ENCODE measurements around the gene SORCS2. TPM values are rescaled to one million over a fixed set of nuclear protein-coding genes. Genes with fewer than 3 reads are reported as not detected.

Gene SORCS2
- total RNA-seq, 1 experiment from 2014 or later = 0.15 TPM

DNA sequence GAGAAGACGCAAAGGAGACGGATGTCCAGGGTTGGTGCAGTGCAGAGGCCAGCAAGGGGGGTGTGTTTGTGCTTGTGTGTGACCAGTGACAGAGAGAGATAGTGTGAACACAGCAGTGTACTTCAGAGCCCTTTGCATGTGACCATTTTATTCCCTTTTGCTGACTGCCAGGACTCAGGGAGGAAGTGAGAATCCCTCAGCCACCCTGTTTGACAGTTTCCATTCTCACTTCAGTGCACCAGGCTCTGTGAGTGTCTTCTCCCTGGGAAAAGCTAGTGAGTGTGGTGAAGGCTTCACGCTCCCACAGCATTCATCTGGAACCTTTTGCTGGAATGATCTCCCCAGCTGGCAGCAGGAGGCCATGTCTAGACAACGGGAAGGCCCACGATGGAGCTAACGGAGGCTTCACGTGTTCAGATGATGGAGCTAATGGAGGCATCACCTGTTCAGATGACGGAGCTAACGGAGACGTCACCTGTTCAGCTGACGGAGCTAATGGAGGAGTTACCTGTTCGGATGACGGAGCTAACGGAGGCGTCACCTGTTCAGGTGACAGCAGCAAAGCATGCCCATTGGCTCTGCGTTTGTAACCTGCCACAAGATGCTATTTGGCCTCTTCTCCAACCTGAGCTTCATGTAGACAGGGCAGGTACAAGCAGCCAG, 551.9 kb downstream of the SORCS2 start:
- ATAC-seq (no peak), DNase-seq (ENCODE audit: low read depth, low spot score) (no peak)
- Histone ChIP-seq H3K4me3 (ENCODE audit: low read depth in 2 of 2, low read length in 2 of 2) (no peak overlapping the region), H3K27ac (ENCODE audit: low read length) (no peak overlapping the region), H3K27me3 (ENCODE audit: control insufficient read depth, insufficient read depth, low read length) (no peaks in the 10 kb centered on the region), H3K4me1 (ENCODE audit: control insufficient read depth, insufficient read depth, low read length) (no peaks in the 10 kb centered on the region), H3K9me3 (ENCODE audit: control insufficient read depth, insufficient read depth, low read depth, low read length) (no peaks in the 10 kb centered on the region), H3K36me3 (ENCODE audit: control insufficient read depth, insufficient read depth, low read length) (no peaks in the 10 kb centered on the region)
- BruUV-seq (replicated peaks) = no TSS peak
- TF ChIP-seq, protein P1, sequence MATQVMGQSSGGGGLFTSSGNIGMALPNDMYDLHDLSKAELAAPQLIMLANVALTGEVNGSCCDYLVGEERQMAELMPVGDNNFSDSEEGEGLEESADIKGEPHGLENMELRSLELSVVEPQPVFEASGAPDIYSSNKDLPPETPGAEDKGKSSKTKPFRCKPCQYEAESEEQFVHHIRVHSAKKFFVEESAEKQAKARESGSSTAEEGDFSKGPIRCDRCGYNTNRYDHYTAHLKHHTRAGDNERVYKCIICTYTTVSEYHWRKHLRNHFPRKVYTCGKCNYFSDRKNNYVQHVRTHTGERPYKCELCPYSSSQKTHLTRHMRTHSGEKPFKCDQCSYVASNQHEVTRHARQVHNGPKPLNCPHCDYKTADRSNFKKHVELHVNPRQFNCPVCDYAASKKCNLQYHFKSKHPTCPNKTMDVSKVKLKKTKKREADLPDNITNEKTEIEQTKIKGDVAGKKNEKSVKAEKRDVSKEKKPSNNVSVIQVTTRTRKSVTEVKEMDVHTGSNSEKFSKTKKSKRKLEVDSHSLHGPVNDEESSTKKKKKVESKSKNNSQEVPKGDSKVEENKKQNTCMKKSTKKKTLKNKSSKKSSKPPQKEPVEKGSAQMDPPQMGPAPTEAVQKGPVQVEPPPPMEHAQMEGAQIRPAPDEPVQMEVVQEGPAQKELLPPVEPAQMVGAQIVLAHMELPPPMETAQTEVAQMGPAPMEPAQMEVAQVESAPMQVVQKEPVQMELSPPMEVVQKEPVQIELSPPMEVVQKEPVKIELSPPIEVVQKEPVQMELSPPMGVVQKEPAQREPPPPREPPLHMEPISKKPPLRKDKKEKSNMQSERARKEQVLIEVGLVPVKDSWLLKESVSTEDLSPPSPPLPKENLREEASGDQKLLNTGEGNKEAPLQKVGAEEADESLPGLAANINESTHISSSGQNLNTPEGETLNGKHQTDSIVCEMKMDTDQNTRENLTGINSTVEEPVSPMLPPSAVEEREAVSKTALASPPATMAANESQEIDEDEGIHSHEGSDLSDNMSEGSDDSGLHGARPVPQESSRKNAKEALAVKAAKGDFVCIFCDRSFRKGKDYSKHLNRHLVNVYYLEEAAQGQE (IDR thresholded peaks at IDR 0.05; ENCODE audit: insufficient read depth in 1 of 2, low read depth in 2 of 2, low read length in 1 of 2) = no peak
- TF ChIP-seq TCF7L2 (IDR thresholded peaks at IDR 0.05; ENCODE audit: low read depth, low read length) (no peak), POLR2AphosphoS5 (IDR thresholded peaks at IDR 0.05; ENCODE audit: low read depth, low read length) (no peak), SIN3A (IDR thresholded peaks at IDR 0.05; ENCODE audit: borderline replicate concordance, insufficient read depth, low read depth, low read length) (no peak)
- TF ChIP-seq, protein P2, sequence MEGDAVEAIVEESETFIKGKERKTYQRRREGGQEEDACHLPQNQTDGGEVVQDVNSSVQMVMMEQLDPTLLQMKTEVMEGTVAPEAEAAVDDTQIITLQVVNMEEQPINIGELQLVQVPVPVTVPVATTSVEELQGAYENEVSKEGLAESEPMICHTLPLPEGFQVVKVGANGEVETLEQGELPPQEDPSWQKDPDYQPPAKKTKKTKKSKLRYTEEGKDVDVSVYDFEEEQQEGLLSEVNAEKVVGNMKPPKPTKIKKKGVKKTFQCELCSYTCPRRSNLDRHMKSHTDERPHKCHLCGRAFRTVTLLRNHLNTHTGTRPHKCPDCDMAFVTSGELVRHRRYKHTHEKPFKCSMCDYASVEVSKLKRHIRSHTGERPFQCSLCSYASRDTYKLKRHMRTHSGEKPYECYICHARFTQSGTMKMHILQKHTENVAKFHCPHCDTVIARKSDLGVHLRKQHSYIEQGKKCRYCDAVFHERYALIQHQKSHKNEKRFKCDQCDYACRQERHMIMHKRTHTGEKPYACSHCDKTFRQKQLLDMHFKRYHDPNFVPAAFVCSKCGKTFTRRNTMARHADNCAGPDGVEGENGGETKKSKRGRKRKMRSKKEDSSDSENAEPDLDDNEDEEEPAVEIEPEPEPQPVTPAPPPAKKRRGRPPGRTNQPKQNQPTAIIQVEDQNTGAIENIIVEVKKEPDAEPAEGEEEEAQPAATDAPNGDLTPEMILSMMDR (IDR thresholded peaks at IDR 0.05) = no peak
- in situ Hi-C loops (cut with HindIII; ENCODE audit: low pct_unique_long_range_greater_than_20kb, low sequenced_read_pairs) = no loop called here
- ChIA-PET POLR2A (no interaction called here), CTCF (no interaction called here)
- intact Hi-C loops (cut with micrococcal nuclease; ENCODE audit: unreplicated experiment) = no loop called here

DNA sequence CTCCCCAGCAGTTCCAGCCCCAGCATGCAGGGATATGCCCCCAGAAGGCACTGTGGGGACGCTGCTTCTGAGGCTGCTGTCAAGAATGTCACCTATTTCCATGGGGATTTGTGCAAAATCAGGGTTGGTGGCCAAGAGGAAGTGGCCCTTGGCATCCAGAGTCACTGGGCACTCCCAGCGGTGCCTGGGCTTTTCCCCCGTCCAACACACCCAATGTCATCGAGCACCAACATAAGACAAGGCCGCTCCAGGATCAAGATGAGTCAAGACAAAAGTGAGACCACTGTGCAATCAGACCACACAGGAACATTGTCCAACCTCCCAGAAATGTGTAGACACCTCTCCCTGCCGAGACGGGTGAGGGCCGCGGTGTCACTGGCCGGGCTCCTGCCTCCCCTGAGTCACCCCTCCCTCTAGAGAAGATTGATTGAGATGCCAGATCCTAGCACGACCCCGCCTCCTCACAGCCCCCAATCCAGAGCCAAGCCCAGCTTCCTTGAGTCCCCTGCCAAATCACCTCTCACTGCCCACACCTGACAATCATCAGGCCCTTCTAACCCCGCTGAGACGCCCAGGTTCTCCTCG, 553.1 kb downstream of the SORCS2 start:
- no peak overlapping the region for H3K27ac ChIP-seq (ENCODE audit: low read length)
- H3K27me3 ChIP-seq (ENCODE audit: control insufficient read depth, insufficient read depth, low read length) = no peaks in the 10 kb centered on the region
- CTCF ChIA-PET = no interaction called here
- no peaks in the 10 kb centered on the region for H3K9me3 ChIP-seq (ENCODE audit: control insufficient read depth, insufficient read depth, low read depth, low read length)
- no peak for DNase-seq (ENCODE audit: low read depth, low spot score)
- POLR2A ChIA-PET = no interaction called here
- no peak for TF ChIP-seq TCF7L2 (IDR thresholded peaks at IDR 0.05; ENCODE audit: low read depth, low read length)
- TF ChIP-seq, protein P1 (IDR thresholded peaks at IDR 0.05; ENCODE audit: insufficient read depth in 1 of 2, low read depth in 2 of 2, low read length in 1 of 2) = no peak
- TF ChIP-seq, protein P2 (IDR thresholded peaks at IDR 0.05) = no peak
- TF ChIP-seq POLR2AphosphoS5 (IDR thresholded peaks at IDR 0.05; ENCODE audit: low read depth, low read length) = no peak
- TF ChIP-seq SIN3A (IDR thresholded peaks at IDR 0.05; ENCODE audit: borderline replicate concordance, insufficient read depth, low read depth, low read length) = no peak
- peaks cover 5% of the 10 kb centered on the region for H3K4me1 ChIP-seq (ENCODE audit: control insufficient read depth, insufficient read depth, low read length)
- H3K36me3 ChIP-seq (ENCODE audit: control insufficient read depth, insufficient read depth, low read length) = no peaks in the 10 kb centered on the region
- intact Hi-C loops (cut with micrococcal nuclease; ENCODE audit: unreplicated experiment) (no loop called here), in situ Hi-C loops (cut with HindIII; ENCODE audit: low pct_unique_long_range_greater_than_20kb, low sequenced_read_pairs) (no loop called here)
- H3K4me3 ChIP-seq (ENCODE audit: low read depth in 2 of 2, low read length in 2 of 2) = no peak overlapping the region
- no peak for ATAC-seq
- BruUV-seq (replicated peaks) = no TSS peak

Measured in Panc1 (cell line).